Adrenal gland (tissue), 12 donors: Measurements from ENCODE around the gene KLB. TPM values are rescaled to one million over a fixed set of nuclear protein-coding genes. Genes with fewer than 3 reads are reported as not detected.
A peak's percentile ranks its signal among the peaks of the same experiment; 100 is the strongest.

ENCODE experiments used
- DNase-seq, 7 donors: peaks; one replicate each; pipeline ENCODE4 v3.0.0-alpha.2; 2019 to 2020
- H3K27ac ChIP-seq, 5 donors: fragments of 200-600 bp; sonication (generic) in 4 of 5; 1 replicate in 3 of 5; 2 replicates in 2 of 5; pipeline versions ENCODE4 v1.5.1 to v1.8.0; 2016 to 2020; ENCODE audit warnings: mild to moderate bottlenecking in 1 of 5
- H3K27me3 ChIP-seq: fragments of 200-600 bp; 2 replicates; pipeline ENCODE4 v1.8.0; 2021
- H3K36me3 ChIP-seq, 2 donors: fragments of 200-600 bp; replicated peaks in 1 of 2; 1 replicate in 1 of 2; 2 replicates in 1 of 2; pipeline versions ENCODE4 v1.5.1 to v1.8.0; 2018 to 2022
- H3K4me1 ChIP-seq, 2 donors: fragments of 200-600 bp; replicated peaks in 1 of 2; 1 replicate in 1 of 2; 2 replicates in 1 of 2; pipeline versions ENCODE4 v1.5.1 to v1.8.0; 2018 to 2021
- H3K4me3 ChIP-seq, 4 donors: fragments of 200-600 bp; sonication (generic) in 3 of 4; one replicate each; pipeline ENCODE4 v1.5.1; 2016 to 2018
- H3K9me3 ChIP-seq, 3 donors: fragments of 200-600 bp; sonication (generic) in 1 of 3; replicated peaks in 1 of 3; 1 replicate in 2 of 3; 2 replicates in 1 of 3; pipeline versions ENCODE4 v1.5.1 to v1.8.0; 2016 to 2021
- CTCF ChIP-seq, 6 experiments: fragments of 450-650 bp in 4 of 6; fragments of 200-600 bp in 2 of 6; sonication (generic) in 1 of 6; IDR thresholded peaks; 1 replicate in 5 of 6; 2 replicates in 1 of 6; pipeline versions ENCODE4 v1.5.1 to v1.8.0; 2016 to 2021; ENCODE audit warnings: antibody characterized with exemption in 6 of 6, mild to moderate bottlenecking in 2 of 6, moderate library complexity in 1 of 6
- POLR2A ChIP-seq, 2 donors: fragments of 450-650 bp; IDR thresholded peaks; one replicate each; pipeline ENCODE4 v1.6.1; 2017; ENCODE audit warnings: antibody characterized with exemption in 2 of 2, mild to moderate bottlenecking in 2 of 2, moderate library complexity in 1 of 2
- WGBS, 4 donors: extraction: QIAGEN DNeasy Blood & Tissue Kit in 2 of 4; methylation state at CpG; one replicate each; pipeline versions ENCODE4 v1.1.5 to v1.1.7; 2013 to 2017; 5-methylcytosine and 5-hydroxymethylcytosine counted together
- intact Hi-C, 2 donors: fragments of 100-400 bp; cut with DNase I; formaldehyde crosslinking; loops; one replicate each; pipeline versions ENCODE4 v1.14.1 to v1.15.0; 2022 to 2023
- polyA plus RNA-seq, 3 donors: library from polyadenylated mRNA; stranded (reverse); fragments of 200-250 nt in 2 of 3; fragments of 350-450 nt in 1 of 3; fragmentation: Illumina TruSeq in 1 of 3; extraction: RNeasy Lipid Tissue Mini Kit (QIAGEN cat#74804) in 1 of 3; gene quantifications; one replicate each; pipeline ENCODE4 v1.2.3, GENCODE V29; 2013 to 2014
- total RNA-seq, 9 donors: library from RNA; depleted of rRNA in 4 of 9; stranded (reverse); fragments of >200 nt in 4 of 9; fragments of 120-200 nt in 1 of 9; fragmentation: NEBNext Ultra II Directional in 1 of 9; extraction: Animal tissue kit (Norgen Biotek cat#: 25700) in 1 of 9; gene quantifications; one replicate each; pipeline versions ENCODE4 v1.1.0 to v1.2.4, GENCODE V29; 2013 to 2023
- donor health status: healthy with polysubstance abuse.
- donor health status: Bipolar disorder and iron deficiency.
- donor health status: DM: yes; HTN: yes; CAD: no.
- donor health status: DM: no; HTN: no; CAD: no.
- donor health status: DM: no; HTN: no; CAD: no.
- donor health status: DM: yes; HTN: yes; CAD: no.

Gene KLB
- total and polyA plus RNA-seq, 12 donors: under 0.01 to 1.1 (median 0.15) TPM; not detected in 2

GRCh38 chr4:39464886-39465501 lies 58.3 kb downstream of the KLB start:
- WGBS, 4 donors: 26 to 40% (median 32%) methylated on average over 2 of the region's 2 CpGs
- intact Hi-C loops: loop anchor here in 1 of 2 donors (5.0 kb wide), 1 partner anchor 512 kb away; the partner anchor contains the start of gene PDS5A
- DNase-seq: no peak
- Histone ChIP-seq H3K27me3 (no peaks in the 10 kb centered on the region), H3K27ac (peak overlapping the region in 2 of 5 donors; percentile 21 to 39), H3K4me3 (no peak overlapping the region), H3K4me1 (peaks cover under 1 to 10% of the 10 kb centered on the region in 2 donors), H3K36me3 (peaks cover 0 to 23% of the 10 kb centered on the region in 2 donors), H3K9me3 (no peaks in the 10 kb centered on the region)
- TF ChIP-seq CTCF (IDR thresholded peaks at IDR 0.05): no peak

GRCh38 chr4:39466747-39467146 lies 60.0 kb downstream of the KLB start:
- H3K27me3 ChIP-seq: no peaks in the 10 kb centered on the region
- peaks cover 0 to 13% of the 10 kb centered on the region in 2 donors for H3K4me1 ChIP-seq
- H3K36me3 ChIP-seq: peaks cover 0 to 23% of the 10 kb centered on the region in 2 donors
- intact Hi-C loops: loop anchor here in 1 of 2 donors (5.0 kb wide), 1 partner anchor 511 kb away; the partner anchor contains the start of gene PDS5A
- H3K9me3 ChIP-seq: no peaks in the 10 kb centered on the region
- no peak overlapping the region for H3K4me3 ChIP-seq
- DNase-seq: no peak
- no peak overlapping the region for H3K27ac ChIP-seq
- no peak for TF ChIP-seq CTCF (IDR thresholded peaks at IDR 0.05)
- no peak for TF ChIP-seq POLR2A (IDR thresholded peaks at IDR 0.05)
- WGBS, 4 donors: 41 to 58% (median 51%) methylated on average over 4 of the region's 4 CpGs

GRCh38 chr4:39467464-39467863 lies 60.7 kb downstream of the KLB start:
- TF ChIP-seq CTCF (IDR thresholded peaks at IDR 0.05): no peak
- no peak for TF ChIP-seq POLR2A (IDR thresholded peaks at IDR 0.05)
- 85 to 91% (median 89%) methylated on average over 4 of the region's 4 CpGs for WGBS, 4 donors
- Histone ChIP-seq H3K27ac (no peak overlapping the region), H3K36me3 (peaks cover 0 to 23% of the 10 kb centered on the region in 2 donors), H3K4me3 (no peak overlapping the region), H3K27me3 (no peaks in the 10 kb centered on the region), H3K9me3 (no peaks in the 10 kb centered on the region), H3K4me1 (peaks cover 0 to 13% of the 10 kb centered on the region in 2 donors)
- intact Hi-C loops: loop anchor here in 1 of 2 donors (5.0 kb wide), 1 partner anchor 510 kb away; the partner anchor contains the start of gene PDS5A
- DNase-seq: no peak

- peak; percentile 49 to 84 (median 69) for DNase-seq
Observed at GRCh38 chr4:39469429-39470077, 62.8 kb downstream of the KLB start.

More at GRCh38 chr4:39469429-39470077, 62.8 kb downstream of the KLB start:
- peaks cover 0 to 13% of the 10 kb centered on the region in 2 donors for H3K4me1 ChIP-seq
- H3K9me3 ChIP-seq: no peaks in the 10 kb centered on the region
- TF ChIP-seq POLR2A (IDR thresholded peaks at IDR 0.05) (no peak), CTCF (IDR thresholded peaks at IDR 0.05) (peak; percentile 86 to 98 (median 92))
- H3K27me3 ChIP-seq: no peaks in the 10 kb centered on the region
- intact Hi-C loops: loop anchor here in 1 of 2 donors (5.0 kb wide), 1 partner anchor 508 kb away; the partner anchor contains the start of gene PDS5A
- no peak overlapping the region for H3K4me3 ChIP-seq
- H3K27ac ChIP-seq: peak overlapping the region in 3 of 5 donors; percentile 10 to 66 (median 58)
- WGBS, 4 donors: 64 to 68% (median 65%) methylated on average over 4 of the region's 4 CpGs
- peaks cover 0 to 10% of the 10 kb centered on the region in 2 donors for H3K36me3 ChIP-seq
